ENCODE results near the gene TBC1D22A. TPM values are rescaled to one million over a fixed set of nuclear protein-coding genes. Genes with fewer than 3 reads are reported as not detected.

The TBC1D22A gene
- total RNA-seq, 1 experiment from 2014 or later = 20.9 TPM

DNA sequence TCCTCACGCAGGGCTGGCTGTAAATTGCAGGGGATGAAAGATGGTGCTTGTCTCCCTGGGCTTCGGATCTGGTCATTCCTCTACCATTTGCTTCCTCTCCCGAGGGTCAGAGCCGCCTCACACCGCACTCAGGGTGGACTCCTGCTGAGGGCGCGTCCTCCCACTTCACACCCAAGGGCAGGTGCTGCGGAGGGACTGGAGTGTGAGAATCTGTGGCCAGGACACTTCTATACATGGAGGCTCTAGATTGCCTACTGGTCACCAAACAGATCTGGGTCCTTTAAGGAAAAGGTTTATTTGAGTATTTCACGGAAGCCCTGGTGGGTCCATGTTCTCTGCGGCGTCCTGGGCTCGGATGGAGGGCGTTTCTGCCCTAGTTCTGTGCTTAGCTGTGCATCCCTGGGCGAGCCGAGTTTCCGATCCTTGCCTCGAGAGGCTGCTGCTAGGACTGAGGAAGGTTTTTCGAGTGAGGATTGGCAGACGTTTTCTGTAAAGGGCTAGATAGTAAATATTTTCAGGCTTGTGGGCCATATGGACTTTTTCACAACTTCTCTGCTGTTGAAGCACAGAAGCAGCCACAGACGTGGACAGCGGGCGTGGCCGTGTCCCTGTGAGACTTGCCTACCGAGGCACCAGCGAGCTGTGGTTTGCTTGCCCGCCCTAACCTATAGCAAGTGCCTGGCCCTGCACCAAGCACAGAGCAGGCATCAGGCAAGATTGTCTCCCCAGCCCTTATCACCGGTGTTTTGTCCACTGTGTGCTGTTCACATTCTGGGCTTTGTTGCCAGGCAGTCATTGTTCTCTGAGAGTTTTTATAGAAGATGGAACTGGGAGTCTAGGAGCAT lies 279.0 kb downstream of the TBC1D22A start:
- H3K9me2 ChIP-seq (ENCODE audit: insufficient read depth) = no peaks in the 10 kb centered on the region
- POLR2A ChIA-PET = no interaction called here
- no TSS peak for BruUV-seq (replicated peaks)
- H3K4me2 ChIP-seq (ENCODE audit: low read length) = no peak overlapping the region
- DNase-seq (ENCODE audit: low read depth, low spot score) (no peak), ATAC-seq (no peak)
- no peak for TF ChIP-seq SP1 (IDR thresholded peaks at IDR 0.05; ENCODE audit: low read depth)
- TF ChIP-seq, protein P1, sequence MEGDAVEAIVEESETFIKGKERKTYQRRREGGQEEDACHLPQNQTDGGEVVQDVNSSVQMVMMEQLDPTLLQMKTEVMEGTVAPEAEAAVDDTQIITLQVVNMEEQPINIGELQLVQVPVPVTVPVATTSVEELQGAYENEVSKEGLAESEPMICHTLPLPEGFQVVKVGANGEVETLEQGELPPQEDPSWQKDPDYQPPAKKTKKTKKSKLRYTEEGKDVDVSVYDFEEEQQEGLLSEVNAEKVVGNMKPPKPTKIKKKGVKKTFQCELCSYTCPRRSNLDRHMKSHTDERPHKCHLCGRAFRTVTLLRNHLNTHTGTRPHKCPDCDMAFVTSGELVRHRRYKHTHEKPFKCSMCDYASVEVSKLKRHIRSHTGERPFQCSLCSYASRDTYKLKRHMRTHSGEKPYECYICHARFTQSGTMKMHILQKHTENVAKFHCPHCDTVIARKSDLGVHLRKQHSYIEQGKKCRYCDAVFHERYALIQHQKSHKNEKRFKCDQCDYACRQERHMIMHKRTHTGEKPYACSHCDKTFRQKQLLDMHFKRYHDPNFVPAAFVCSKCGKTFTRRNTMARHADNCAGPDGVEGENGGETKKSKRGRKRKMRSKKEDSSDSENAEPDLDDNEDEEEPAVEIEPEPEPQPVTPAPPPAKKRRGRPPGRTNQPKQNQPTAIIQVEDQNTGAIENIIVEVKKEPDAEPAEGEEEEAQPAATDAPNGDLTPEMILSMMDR (IDR thresholded peaks at IDR 0.05 in 2 of 3, conservative IDR thresholded peaks at IDR 0.05 in 1 of 3; ENCODE audit: borderline replicate concordance in 1 of 3, insufficient read depth in 1 of 3, low read depth in 2 of 3, low read length in 2 of 3) = no peak
- TF ChIP-seq, protein P2, sequence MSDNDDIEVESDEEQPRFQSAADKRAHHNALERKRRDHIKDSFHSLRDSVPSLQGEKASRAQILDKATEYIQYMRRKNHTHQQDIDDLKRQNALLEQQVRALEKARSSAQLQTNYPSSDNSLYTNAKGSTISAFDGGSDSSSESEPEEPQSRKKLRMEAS (IDR thresholded peaks at IDR 0.05) = no peak
- TF ChIP-seq CBX3 (IDR thresholded peaks at IDR 0.05; ENCODE audit: low read depth) = no peak
- TF ChIP-seq ATF3 (IDR thresholded peaks at IDR 0.05) = no peak
- no peak for TF ChIP-seq ELF1 (IDR thresholded peaks at IDR 0.05; ENCODE audit: borderline replicate concordance, low read depth)
- no peak for TF ChIP-seq YY1 (IDR thresholded peaks at IDR 0.05; ENCODE audit: extremely low read depth, insufficient replicate concordance, low read depth, low read length)
- TF ChIP-seq RAD21 (IDR thresholded peaks at IDR 0.05; ENCODE audit: low read depth) = no peak
- no peak for TF ChIP-seq TCF7L2 (IDR thresholded peaks at IDR 0.05; ENCODE audit: borderline replicate concordance, extremely low read depth, insufficient read depth, insufficient read length)
- no peak for TF ChIP-seq EZH2 (IDR thresholded peaks at IDR 0.05)
- no peak for TF ChIP-seq ZFX (IDR thresholded peaks at IDR 0.05)
- TF ChIP-seq EGR1 (IDR thresholded peaks at IDR 0.05; ENCODE audit: low read depth) = no peak
- TF ChIP-seq POLR2A (IDR thresholded peaks at IDR 0.05; ENCODE audit: borderline replicate concordance, extremely low read depth, insufficient read depth, insufficient read length) = no peak
- no peak for TF ChIP-seq REST (IDR thresholded peaks at IDR 0.05; ENCODE audit: low read depth)
- no peak for TF ChIP-seq JUND (IDR thresholded peaks at IDR 0.05)
- TF ChIP-seq, protein P3, sequence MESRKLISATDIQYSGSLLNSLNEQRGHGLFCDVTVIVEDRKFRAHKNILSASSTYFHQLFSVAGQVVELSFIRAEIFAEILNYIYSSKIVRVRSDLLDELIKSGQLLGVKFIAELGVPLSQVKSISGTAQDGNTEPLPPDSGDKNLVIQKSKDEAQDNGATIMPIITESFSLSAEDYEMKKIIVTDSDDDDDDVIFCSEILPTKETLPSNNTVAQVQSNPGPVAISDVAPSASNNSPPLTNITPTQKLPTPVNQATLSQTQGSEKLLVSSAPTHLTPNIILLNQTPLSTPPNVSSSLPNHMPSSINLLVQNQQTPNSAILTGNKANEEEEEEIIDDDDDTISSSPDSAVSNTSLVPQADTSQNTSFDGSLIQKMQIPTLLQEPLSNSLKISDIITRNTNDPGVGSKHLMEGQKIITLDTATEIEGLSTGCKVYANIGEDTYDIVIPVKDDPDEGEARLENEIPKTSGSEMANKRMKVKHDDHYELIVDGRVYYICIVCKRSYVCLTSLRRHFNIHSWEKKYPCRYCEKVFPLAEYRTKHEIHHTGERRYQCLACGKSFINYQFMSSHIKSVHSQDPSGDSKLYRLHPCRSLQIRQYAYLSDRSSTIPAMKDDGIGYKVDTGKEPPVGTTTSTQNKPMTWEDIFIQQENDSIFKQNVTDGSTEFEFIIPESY (IDR thresholded peaks at IDR 0.05; ENCODE audit: extremely low read depth, insufficient replicate concordance, low read length) = no peak
- no peak for TF ChIP-seq FOSL1 (IDR thresholded peaks at IDR 0.05; ENCODE audit: low read depth)
- no peak for TF ChIP-seq CEBPB (IDR thresholded peaks at IDR 0.05; ENCODE audit: low read depth)
- TF ChIP-seq ZNF274 (IDR thresholded peaks at IDR 0.05; ENCODE audit: low read depth, low read length) = no peak
- TF ChIP-seq POLR2AphosphoS5 (IDR thresholded peaks at IDR 0.05; ENCODE audit: low read depth, low read length) = no peak
- H2AFZ ChIP-seq (ENCODE audit: low read depth, low read length, poor library complexity, severe bottlenecking) = no peak overlapping the region
- no peaks in the 10 kb centered on the region for H3K79me2 ChIP-seq (ENCODE audit: insufficient read depth, low read length)
- no peaks in the 10 kb centered on the region for H3K36me3 ChIP-seq (ENCODE audit: control insufficient read depth in 1 of 2, insufficient read depth in 2 of 2, low read length in 2 of 2)
- no peaks in the 10 kb centered on the region for H4K20me1 ChIP-seq (ENCODE audit: insufficient read depth)
- H3K27me3 ChIP-seq (ENCODE audit: insufficient read depth, low read length) = no peaks in the 10 kb centered on the region
- intact Hi-C loops (cut with micrococcal nuclease) = no loop called here
- H3K27ac ChIP-seq (ENCODE audit: low read depth, low read length) = no peak overlapping the region
- RAD21 ChIA-PET (ENCODE audit: low non-redundant PET in 1 of 2, low total read pairs in 2 of 2, uncharacterized antibody in 2 of 2, unreplicated experiment in 2 of 2) = no interaction called here
- CTCF ChIA-PET = no interaction called here
- H3K9ac ChIP-seq (ENCODE audit: low read length) = no peak overlapping the region
- no peaks in the 10 kb centered on the region for H3K9me3 ChIP-seq (ENCODE audit: control insufficient read depth in 1 of 2, insufficient read depth in 1 of 2, low read depth in 1 of 2, low read length in 2 of 2)
- no peak overlapping the region for H3K4me3 ChIP-seq (replicated peaks in 1 of 2; ENCODE audit: low read depth in 1 of 2, low read length in 2 of 2)
- H3K4me1 ChIP-seq (ENCODE audit: control insufficient read depth in 1 of 2, insufficient read depth in 2 of 2, low read length in 2 of 2) = peaks cover 0 to 3% of the 10 kb centered on the region in 2 experiments; a peak in 1 of 4 replicates
